WTC11 (cell line): ENCODE measurements around the gene C1orf232. TPM values are rescaled to one million over a fixed set of nuclear protein-coding genes. Genes with fewer than 3 reads are reported as not detected.

Source experiments
- ATAC-seq: fragments of 200-7000 bp; cut with Tn5 transposase; 2 replicates; pipeline ENCODE4 v1.10.0; 2021; ENCODE audit warnings: mild to moderate bottlenecking, moderate library complexity
- CTCF ChIA-PET: fragments of 300-600 bp; sonication (Branson Sonifier 250); formaldehyde crosslinking; loops from one replicate; lab custom pipeline; 2021; ENCODE audit warnings: antibody characterized with exemption; lab: Charles Lee
- POLR2A ChIA-PET: fragments of 350-600 bp; sonication (Branson Sonifier 250); formaldehyde crosslinking; loops from one replicate; lab custom pipeline; 2021; ENCODE audit warnings: antibody characterized with exemption; lab: Charles Lee
- DNase-seq: peaks from one replicate; pipeline ENCODE4 v3.0.0; 2021; ENCODE audit warnings: low spot score
- H3K27ac Mint-ChIP-seq: 2 replicates; pipeline ENCODE4 v1.8.0; 2021; ENCODE audit warnings: mixed read lengths
- H3K27me3 Mint-ChIP-seq: 2 replicates; pipeline ENCODE4 v1.8.0; 2021; ENCODE audit warnings: low read depth, mild to moderate bottlenecking, moderate library complexity, mixed read lengths
- H3K36me3 Mint-ChIP-seq: 2 replicates; pipeline ENCODE4 v1.8.0; 2021; ENCODE audit warnings: mixed read lengths
- H3K4me1 Mint-ChIP-seq: 2 replicates; pipeline ENCODE4 v1.8.0; 2022; ENCODE audit warnings: mixed read lengths
- H3K4me3 Mint-ChIP-seq: 2 replicates; pipeline ENCODE4 v1.8.0; 2021; ENCODE audit warnings: mild to moderate bottlenecking, moderate library complexity, mixed read lengths
- H3K9me3 Mint-ChIP-seq: 2 replicates; pipeline ENCODE4 v1.8.0; 2021; ENCODE audit warnings: mixed read lengths
- AR ChIP-seq: fragments of 250-450 bp; sonication (Bioruptor Pico); IDR thresholded peaks from 2 replicates; pipeline ENCODE4 v1.9.0; 2021; ENCODE audit warnings: mild to moderate bottlenecking
- CBFB ChIP-seq: sonication (generic); formaldehyde crosslinking; IDR thresholded peaks from 2 replicates; pipeline ENCODE4 v1.8.1; 2022; ENCODE audit warnings: mild to moderate bottlenecking, low read depth, missing genetic modification reagents
- ETV6 ChIP-seq: sonication (generic); formaldehyde crosslinking; IDR thresholded peaks from 2 replicates; pipeline ENCODE4 v1.8.1; 2022; ENCODE audit warnings: mild to moderate bottlenecking, missing genetic modification reagents
- GABPB1 ChIP-seq: sonication (generic); formaldehyde crosslinking; IDR thresholded peaks from 2 replicates; pipeline ENCODE4 v1.8.1; 2023; ENCODE audit warnings: mild to moderate bottlenecking, missing genetic modification reagents
- GRHL2 ChIP-seq: fragments of 250-450 bp; sonication (Bioruptor Pico); IDR thresholded peaks from 2 replicates; pipeline ENCODE4 v1.8.0; 2022; ENCODE audit warnings: mild to moderate bottlenecking, moderate library complexity; ENCODE audit not compliant: insufficient replicate concordance, severe bottlenecking
- JAZF1 ChIP-seq: fragments of 250-450 bp; sonication (Bioruptor Pico); IDR thresholded peaks from 2 replicates; pipeline ENCODE4 v1.9.0; 2021; ENCODE audit warnings: moderate library complexity, mild to moderate bottlenecking, inconsistent platforms
- MLX ChIP-seq: sonication (generic); formaldehyde crosslinking; IDR thresholded peaks from 2 replicates; pipeline ENCODE4 v1.8.1; 2023; ENCODE audit warnings: mild to moderate bottlenecking, missing genetic modification reagents, moderate library complexity
- PRDM15 ChIP-seq: sonication (generic); formaldehyde crosslinking; IDR thresholded peaks from 2 replicates; pipeline ENCODE4 v1.8.0; 2022; ENCODE audit warnings: missing genetic modification reagents
- RELA ChIP-seq: sonication (generic); formaldehyde crosslinking; IDR thresholded peaks from 2 replicates; pipeline ENCODE4 v1.8.1; 2022; ENCODE audit warnings: missing genetic modification reagents, mild to moderate bottlenecking, borderline replicate concordance
- TP53 ChIP-seq: sonication (generic); formaldehyde crosslinking; IDR thresholded peaks from 2 replicates; pipeline ENCODE4 v1.8.1; 2023; ENCODE audit warnings: mild to moderate bottlenecking, missing genetic modification reagents
- ZBTB21 ChIP-seq: sonication (generic); formaldehyde crosslinking; IDR thresholded peaks from 2 replicates; pipeline ENCODE4 v1.8.1; 2023; ENCODE audit warnings: mild to moderate bottlenecking, missing genetic modification reagents, borderline replicate concordance
- ZNF416 ChIP-seq: fragments of 250-450 bp; sonication (Bioruptor Pico); IDR thresholded peaks from 2 replicates; pipeline ENCODE4 v1.9.0; 2021; ENCODE audit warnings: mild to moderate bottlenecking, inconsistent platforms
- ZNF423 ChIP-seq: fragments of 250-450 bp; sonication (Bioruptor Pico); IDR thresholded peaks from 2 replicates; pipeline ENCODE4 v2.1.2; 2022; ENCODE audit warnings: mild to moderate bottlenecking, moderate library complexity
- ZSCAN18 ChIP-seq: fragments of 250-450 bp; sonication (Bioruptor Pico); IDR thresholded peaks from 2 replicates; pipeline ENCODE4 v2.1.2; 2022; ENCODE audit warnings: mild to moderate bottlenecking, moderate library complexity
- total RNA-seq: library from RNA; stranded (reverse); gene quantifications from 3 replicates; pipeline ENCODE4 v1.2.3, GENCODE V29; 2021
- TF ChIP-seq, protein P1 (sequence below): fragments of 250-450 bp; sonication (Bioruptor Pico); IDR thresholded peaks from 2 replicates; pipeline ENCODE4 v1.9.0; 2021; ENCODE audit warnings: moderate library complexity, mild to moderate bottlenecking, inconsistent platforms, borderline replicate concordance
- TF ChIP-seq, protein P2 (sequence below): fragments of 250-450 bp; sonication (Bioruptor Pico); conservative IDR thresholded peaks from 2 replicates; pipeline ENCODE4 v1.9.0; 2021; ENCODE audit warnings: mild to moderate bottlenecking
- TF ChIP-seq, protein P3 (sequence below): sonication (generic); formaldehyde crosslinking; IDR thresholded peaks from 2 replicates; pipeline ENCODE4 v1.8.0; 2022; ENCODE audit warnings: mild to moderate bottlenecking, missing genetic modification reagents

The C1orf232 gene
- total RNA-seq, 1 experiment from 2014 or later: not detected

GRCh38 chr1:26210147-26210870, 41.5 kb upstream of the C1orf232 start:
- H3K4me3 Mint-ChIP-seq: no peak overlapping the region
- no peak for ATAC-seq
- no peaks in the 10 kb centered on the region for H3K27me3 Mint-ChIP-seq
- TF ChIP-seq, protein P1, sequence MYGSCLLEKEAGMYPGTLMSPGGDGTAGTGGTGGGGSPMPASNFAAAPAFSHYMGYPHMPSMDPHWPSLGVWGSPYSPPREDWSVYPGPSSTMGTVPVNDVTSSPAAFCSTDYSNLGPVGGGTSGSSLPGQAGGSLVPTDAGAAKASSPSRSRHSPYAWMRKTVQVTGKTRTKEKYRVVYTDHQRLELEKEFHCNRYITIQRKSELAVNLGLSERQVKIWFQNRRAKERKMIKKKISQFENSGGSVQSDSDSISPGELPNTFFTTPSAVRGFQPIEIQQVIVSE (CRISPR knock-in tag): no peak
- no peak for TF ChIP-seq TP53 (CRISPR knock-in tag)
- TF ChIP-seq ZNF416: no peak
- no peak for TF ChIP-seq ETV6
- no peak for TF ChIP-seq ZBTB21 (CRISPR knock-in tag)
- no peak for TF ChIP-seq JAZF1
- no peak for TF ChIP-seq ZSCAN18 (CRISPR knock-in tag)
- TF ChIP-seq CBFB (CRISPR knock-in tag): no peak
- no peak for TF ChIP-seq ZNF423 (CRISPR knock-in tag)
- TF ChIP-seq, protein P2, sequence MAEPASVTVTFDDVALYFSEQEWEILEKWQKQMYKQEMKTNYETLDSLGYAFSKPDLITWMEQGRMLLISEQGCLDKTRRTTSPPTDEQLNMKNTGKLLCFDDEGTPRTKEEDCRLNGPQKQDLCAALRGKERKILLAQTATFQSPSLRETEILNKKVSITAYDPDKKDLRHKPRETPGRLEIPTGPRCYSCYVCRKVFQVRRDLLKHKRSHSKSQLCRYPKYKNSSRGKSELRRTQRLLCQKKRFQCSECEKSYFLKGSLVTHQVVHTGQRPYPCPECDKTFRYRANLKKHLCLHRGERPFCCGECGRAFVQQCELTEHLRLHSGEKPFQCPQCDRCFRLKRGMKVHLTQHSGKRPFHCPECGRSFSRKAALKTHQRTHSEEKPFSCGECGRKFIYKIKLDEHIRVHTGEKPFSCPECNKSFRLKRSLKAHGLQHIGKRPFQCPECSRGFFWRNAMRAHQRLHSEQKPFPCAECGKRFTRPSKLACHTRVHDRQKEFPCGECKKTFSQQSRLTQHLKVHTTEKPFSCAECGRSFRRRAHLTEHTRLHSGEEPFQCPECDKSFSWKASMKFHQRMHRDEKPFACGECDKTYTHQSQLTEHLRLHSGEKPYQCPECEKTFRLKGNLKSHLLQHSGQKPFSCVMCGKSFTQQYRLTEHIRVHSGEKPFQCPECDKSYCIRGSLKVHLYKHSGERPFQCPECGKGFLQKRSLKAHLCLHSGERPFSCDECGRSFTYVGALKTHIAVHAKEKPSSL (CRISPR knock-in tag): no peak
- TF ChIP-seq, all 79 proteins: peak for 0
- DNase-seq: no peak
- Mint-ChIP-seq H3K9me3 (no peaks in the 10 kb centered on the region), H3K4me1 (no peaks in the 10 kb centered on the region), H3K36me3 (no peaks in the 10 kb centered on the region), H3K27ac (no peak overlapping the region)
- ChIA-PET POLR2A (no interaction called here), CTCF (interaction anchor here (1.2 to 3.3 kb wide), 2 partner anchors 20 to 24 kb away, joined by 5 to 21 read pairs; partner anchors contain the start of genes CATSPER4 and CEP85)

GRCh38 chr1:26203642-26204318, 35.0 kb upstream of the C1orf232 start:
- CTCF ChIA-PET: interaction anchor here (0.6 to 2.7 kb wide), 8 partner anchors 10 to 59 kb away, joined by 3 to 26 read pairs (median 6); partner anchors contain the start of genes CATSPER4, CEP85, CNKSR1 and ZNF593
- Mint-ChIP-seq H3K4me1 (peaks cover 18% of the 10 kb centered on the region), H3K9me3 (no peaks in the 10 kb centered on the region), H3K27me3 (no peaks in the 10 kb centered on the region; the same call in none of the 2 replicates), H3K27ac (no peak overlapping the region), H3K4me3 (no peak overlapping the region), H3K36me3 (no peaks in the 10 kb centered on the region)
- DNase-seq (no peak), ATAC-seq (peak; percentile 21)
- TF ChIP-seq AR (CRISPR knock-in tag): no peak
- POLR2A ChIA-PET: interaction anchor here (0.6 to 1.1 kb wide), 3 partner anchors 8 to 30 kb away, joined by 3 to 7 read pairs (median 4); partner anchors contain the start of gene CEP85

- peak overlapping the region; percentile 60 for H3K4me3 Mint-ChIP-seq
- no peak for DNase-seq
- ATAC-seq: no peak
- ChIA-PET POLR2A (interaction anchor here (1.0 kb wide), 1 partner anchor 10 kb away, joined by 4 read pairs; the partner anchor contains the start of gene CATSPER4), CTCF (interaction anchor here (1.1 to 2.4 kb wide), 4 partner anchors 10 to 33 kb away, joined by 3 to 16 read pairs (median 7); partner anchors contain the start of genes CATSPER4, CEP85, CNKSR1 and ZNF593)
- no peaks in the 10 kb centered on the region; the same call in none of the 2 replicates for H3K27me3 Mint-ChIP-seq
- H3K36me3 Mint-ChIP-seq: no peaks in the 10 kb centered on the region
- peaks cover 23% of the 10 kb centered on the region for H3K4me1 Mint-ChIP-seq
- no peaks in the 10 kb centered on the region for H3K9me3 Mint-ChIP-seq
- no peak overlapping the region for H3K27ac Mint-ChIP-seq
- TF ChIP-seq MLX (CRISPR knock-in tag) (no peak), RELA (CRISPR knock-in tag) (no peak), PRDM15 (CRISPR knock-in tag) (no peak), GABPB1 (CRISPR knock-in tag) (no peak), GRHL2 (CRISPR knock-in tag) (no peak)
- TF ChIP-seq, protein P3, sequence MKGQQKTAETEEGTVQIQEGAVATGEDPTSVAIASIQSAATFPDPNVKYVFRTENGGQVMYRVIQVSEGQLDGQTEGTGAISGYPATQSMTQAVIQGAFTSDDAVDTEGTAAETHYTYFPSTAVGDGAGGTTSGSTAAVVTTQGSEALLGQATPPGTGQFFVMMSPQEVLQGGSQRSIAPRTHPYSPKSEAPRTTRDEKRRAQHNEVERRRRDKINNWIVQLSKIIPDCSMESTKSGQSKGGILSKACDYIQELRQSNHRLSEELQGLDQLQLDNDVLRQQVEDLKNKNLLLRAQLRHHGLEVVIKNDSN (CRISPR knock-in tag): no peak
Measured at GRCh38 chr1:26200413-26200812, 31.6 kb upstream of the C1orf232 start.
